Stimulated activated CD4-positive, alpha-beta T cell treated with anti-CD3 and anti-CD28 coated beads, Interleukin-2, amount 100 ng/mL, for 4 hours (primary cell): ENCODE data around the gene NHS.
"Not testable (repeated sequence)": the region's sequence is repeated elsewhere in the genome, so short reads cannot be mapped to it uniquely, and the experiment has no call there.

Experiments
- DNase-seq: peaks from one replicate; pipeline ENCODE4 v3.0.0-alpha.2; 2020; ENCODE audit warnings: low read depth

Gene NHS

DNA sequence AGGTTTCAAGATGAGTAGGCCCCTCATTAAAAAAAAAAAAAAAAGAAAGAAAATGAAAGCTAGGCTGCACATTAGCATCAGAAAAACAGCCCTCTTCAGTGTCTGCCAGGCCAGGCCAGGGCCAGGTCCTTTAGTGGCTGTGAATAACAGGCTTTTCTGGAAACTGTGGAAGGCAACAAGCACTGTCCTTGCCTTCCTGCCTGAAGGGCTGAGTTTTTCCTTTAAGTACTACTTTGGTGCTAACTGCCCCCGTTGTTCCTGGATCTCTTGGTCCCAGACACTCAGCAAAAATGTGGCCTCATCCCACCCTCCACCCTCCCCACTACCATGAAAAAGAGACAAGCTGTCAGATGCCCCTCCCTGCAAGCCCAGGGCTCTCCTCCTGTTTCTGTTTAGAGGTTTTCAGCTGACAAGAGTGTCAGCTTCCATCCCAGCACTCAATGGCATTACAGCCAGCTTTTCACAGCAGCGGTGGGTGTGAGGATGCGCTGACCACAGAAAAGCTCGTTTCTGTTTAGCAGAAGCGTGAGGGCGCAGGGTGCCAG, 174.2 kb downstream of the NHS start:
- no peak for DNase-seq

DNA sequence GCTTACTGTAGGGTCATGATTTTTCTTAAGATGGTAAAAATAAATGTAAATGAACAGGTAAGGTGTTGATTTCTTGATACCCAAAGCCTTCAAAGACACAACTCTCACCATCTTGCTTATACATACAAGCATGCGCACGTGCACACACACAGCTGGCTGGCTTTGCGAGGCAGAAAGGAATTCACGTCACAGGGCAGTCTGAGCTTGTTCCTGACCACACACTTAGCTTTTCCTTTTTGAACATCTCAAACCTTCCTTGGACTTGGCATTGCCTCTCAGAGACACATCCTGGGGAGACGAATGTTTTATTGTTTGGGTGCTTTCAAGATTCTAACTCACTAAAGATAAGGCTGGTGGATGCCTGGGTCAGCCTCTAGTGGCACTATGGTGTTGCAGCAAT, 175.0 kb downstream of the NHS start:
- no peak for DNase-seq

DNA sequence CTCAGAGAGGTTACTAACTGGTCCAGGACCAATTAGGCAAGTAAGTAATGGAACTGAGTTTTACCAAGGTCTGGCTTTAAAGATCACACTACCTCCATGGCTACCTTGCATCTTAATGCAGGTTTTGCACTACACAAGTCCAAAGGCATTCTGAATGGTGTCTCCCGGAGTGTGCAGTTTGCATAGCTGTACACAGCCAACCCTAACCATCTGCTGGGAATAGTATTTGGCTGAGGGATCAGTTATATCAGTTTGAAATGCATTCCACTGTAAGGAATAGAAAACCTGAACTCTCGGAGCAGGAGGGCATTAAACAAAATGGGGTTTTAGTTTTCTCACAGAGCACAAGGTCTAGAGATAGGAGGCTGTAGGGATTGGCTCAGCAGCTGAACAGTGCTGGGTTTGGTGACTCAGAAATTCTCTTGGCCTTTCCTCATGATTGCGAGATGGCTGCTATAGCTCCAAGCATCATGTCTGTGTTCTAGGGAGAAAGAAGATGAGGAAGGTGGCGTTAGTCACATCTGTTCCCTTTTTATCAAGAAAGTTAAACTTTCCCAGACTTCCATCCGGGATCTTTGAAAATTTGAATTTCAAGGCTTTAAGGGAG, 177.1 kb downstream of the NHS start:
- DNase-seq, result no peak

DNA sequence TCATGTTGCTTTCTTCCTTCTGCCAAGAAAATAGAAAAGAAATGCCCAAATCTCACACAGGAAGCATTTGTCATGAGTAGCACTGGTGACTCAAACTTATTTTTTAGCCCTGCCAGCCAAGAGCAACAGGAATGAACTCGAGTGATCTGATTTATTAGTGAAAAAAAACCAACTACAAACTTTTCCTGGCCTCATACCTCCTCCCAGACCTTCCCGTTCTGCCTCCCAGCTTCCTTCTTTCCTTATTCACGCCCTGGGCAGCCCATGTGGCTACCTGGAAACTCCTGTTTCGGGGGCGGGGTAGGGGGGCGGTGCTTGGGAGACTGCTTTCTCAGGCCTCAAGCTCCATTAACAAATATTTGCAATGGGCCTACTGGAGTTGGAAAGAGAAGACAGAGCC, 178.5 kb downstream of the NHS start:
- no peak for DNase-seq

DNA sequence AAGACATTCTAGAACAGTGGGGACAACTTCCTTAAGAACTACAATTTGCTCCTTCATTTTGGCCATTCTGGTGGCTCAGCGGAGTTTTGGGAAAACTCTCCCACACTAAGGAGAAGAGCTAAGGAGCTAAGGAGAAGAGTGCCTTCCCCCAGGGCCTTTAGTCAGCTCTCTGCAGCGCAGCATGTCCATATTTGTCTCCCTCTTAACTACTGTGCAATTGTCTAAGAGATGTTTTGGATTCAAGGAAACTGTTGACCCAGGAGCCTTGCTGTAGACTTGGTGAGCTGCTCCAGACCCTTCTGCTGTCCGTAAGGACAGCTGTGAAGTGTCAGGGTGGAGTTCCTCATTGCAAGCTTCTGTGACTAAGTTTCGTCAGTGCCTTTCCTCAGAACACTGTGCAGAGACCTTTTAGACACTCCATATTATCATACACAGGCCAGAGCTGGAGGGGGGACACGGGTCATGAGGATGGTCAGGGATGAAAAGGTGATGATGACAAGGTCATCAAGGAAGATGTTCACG, 179.0 kb downstream of the NHS start:
- DNase-seq, result no peak

DNA sequence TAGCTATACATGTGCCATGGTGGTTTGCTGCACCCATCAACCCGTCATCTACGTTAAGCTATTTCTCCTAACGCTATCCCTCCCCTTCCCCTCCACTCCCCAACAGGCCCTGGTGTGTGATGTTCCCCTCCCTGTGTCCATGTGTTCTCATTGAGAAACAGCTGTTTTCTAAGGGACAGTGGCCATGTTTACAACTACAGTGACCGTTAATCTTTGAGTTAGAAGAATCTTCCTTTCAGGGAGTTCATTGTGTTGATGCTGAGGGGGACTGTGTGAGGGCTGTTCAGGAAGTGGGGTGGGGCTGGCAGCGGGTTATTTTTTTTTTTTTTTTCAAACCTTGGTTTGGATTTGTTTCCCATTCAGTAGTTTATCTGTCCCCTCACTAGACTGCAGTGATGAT, 179.9 kb downstream of the NHS start:
- DNase-seq, result no peak

DNA sequence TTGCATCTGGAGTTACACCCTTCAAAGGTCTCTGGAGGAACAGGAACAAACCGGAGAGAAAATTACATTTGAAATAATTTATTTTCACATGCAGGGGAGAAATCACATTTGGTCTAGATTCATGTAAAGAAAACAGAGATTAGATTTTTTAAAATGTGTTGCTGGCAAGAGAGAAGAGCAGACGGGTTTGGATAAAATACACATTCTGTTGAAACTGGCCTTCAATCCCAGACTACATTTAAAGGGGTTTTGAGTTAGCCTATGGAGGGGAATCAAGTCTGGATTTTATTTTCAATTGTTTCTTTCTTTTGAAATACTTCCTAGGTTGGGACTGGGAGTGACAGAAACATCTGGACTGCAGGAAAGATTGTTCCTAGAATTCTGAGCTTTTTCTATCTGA, 180.8 kb downstream of the NHS start:
- no peak for DNase-seq

DNA sequence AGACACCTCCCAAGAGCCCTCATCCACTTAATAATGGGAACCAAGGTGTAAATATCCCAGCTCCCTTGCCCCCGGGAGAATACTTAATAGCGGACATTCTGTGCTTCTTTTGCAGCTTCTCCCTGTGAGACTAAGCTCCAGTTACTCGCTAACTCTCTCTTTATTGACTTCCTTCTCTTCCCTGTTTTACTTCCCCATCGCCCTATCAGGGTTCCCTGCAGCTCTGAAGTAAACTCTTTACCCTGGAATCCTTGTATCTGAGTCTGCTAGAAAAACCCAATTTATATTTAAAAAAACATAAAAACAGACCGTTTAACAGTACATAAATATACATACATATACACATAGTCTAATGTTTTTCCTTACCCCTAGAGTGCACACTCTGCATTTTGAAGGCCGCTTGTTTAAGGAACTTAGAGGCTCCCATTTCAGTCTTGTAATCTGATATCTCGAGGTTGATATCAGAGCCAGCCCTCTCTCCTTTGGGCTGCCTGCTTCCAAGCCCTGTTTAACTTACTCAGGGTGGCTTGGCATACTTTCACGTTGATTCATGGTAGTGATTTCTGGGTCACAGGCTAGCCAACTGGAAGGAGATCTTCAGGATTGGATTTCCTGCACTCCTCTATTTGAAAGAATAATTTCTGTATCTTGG, 184.9 kb downstream of the NHS start:
- DNase-seq, result no peak

DNA sequence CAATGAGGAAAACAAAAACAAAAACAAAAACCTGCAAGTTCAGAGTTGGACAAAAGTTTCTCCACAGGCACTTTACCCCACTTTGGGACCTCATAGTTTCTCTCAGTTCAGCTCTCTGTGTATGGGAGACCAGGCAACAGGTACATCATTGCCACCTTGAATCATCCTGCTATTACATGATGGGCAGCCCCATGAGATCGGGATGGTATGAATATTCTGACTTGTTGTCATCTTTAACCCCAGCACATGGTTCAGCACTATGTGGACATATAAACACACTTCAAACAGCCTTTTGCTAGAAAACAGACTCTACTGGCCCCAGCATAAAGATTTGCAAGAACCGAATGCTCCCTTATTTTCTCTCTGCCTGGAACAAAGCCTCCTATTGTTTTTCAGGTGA, 185.4 kb downstream of the NHS start:
- DNase-seq, result no peak

DNA sequence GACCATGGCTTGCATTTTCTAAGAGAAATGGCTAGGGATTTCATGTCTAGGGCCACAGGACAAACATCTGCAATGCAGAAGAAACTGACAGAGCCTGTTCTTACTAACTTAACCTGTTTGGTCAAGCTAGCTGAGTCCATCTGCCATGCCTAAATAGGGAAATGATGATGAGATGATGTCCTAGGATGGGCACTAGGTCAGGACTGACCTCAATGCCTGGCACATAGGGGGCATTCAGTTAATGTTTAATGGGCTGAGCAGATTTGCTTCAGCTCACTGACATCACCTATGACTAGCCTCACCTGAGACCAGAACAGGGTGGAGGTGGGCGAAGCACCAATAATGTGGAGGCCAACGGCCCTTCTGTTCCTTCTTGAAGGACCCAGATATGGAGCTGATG, 188.1 kb downstream of the NHS start:
- no peak for DNase-seq

DNA sequence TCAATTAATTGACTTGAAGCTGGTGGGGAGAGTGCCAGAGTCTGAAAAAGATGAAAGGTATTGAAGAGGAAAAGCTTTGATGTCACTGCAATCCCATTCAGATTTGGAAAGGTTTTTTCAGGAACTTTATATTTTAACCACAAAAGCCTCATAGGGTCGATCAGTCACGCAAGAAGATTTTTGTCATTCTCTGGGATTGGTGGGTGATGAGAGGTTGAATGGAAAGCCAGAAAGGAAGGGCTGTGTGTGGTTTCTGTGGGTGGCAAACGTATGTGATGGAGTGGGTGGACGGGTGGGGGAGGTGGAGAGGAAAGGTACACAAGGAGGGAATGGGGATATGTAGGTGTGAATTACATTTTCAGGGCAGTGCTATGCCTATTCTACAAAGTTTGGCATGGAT, 188.5 kb downstream of the NHS start:
- no peak for DNase-seq

DNA sequence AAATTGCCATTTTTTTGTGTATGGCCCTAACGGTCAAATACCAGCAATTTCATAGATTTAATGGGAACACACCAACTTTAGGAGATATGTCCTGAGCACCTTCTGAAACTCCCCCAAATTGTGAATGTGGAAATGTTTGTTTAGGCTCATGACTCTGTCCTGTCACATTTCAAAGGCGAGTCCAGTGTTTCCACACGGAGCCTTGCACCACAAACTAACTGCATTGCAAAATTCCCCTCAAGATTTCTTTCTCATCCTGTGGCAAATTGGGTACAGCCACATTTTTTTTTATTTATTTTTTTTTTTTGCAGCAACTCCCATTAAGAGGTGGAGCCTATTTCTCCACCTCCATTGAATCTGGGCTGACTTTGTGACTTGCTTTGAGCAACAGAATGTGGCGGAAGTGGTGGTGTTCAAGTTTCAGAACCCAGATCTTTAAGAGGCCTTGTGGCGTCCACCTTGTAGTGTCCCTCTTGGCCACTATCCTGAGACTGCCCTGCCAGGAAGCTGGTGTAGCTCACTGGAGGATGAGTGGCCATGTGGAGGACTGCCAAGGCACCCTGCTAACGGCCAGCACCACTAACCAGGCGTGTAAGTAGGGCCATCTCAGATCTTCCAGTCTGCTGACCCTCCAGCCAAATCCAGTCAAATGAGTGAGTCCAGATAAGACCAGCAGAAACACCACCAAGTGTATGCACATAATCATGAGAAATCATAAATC, 189.8 kb downstream of the NHS start:
- no peak for DNase-seq

DNA sequence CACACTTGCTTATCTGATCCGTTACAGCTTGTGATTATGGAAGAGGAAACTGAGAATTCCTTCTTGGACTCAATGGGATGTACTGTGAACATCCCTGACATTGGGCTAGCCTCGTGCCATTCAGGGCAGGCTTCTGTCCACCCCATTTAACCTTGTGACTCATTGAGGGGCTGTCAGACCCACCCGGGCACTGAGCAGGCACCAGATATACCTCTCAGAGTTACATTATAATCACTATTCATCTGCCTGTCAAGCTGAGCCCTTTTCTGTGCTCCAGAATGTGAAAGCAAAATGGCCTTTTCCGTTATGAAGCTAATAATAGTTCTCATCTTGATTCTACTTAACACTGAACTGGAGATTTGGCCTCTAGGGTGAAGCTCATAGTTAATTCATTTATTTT, 191.7 kb downstream of the NHS start:
- no peak for DNase-seq

DNA sequence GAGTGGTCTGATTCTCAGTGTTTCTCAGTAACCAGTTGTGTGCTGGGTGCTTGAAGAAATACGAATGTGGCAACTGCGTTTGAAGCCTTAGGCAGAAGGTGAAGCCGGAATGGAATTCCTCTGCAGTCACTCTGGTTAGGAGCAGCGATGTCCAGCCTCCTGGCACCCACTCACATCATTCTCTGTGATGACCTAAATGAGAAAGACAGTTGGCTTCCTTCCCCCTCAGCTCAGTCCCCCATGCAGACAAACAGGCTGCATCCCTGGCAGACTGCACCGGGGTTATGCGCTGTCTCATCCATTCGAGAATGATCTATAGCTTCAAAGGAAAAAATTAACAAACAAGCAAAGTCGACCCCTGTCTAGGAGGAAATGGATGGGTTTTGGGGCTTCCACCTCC, 192.2 kb downstream of the NHS start:
- no peak for DNase-seq

DNA sequence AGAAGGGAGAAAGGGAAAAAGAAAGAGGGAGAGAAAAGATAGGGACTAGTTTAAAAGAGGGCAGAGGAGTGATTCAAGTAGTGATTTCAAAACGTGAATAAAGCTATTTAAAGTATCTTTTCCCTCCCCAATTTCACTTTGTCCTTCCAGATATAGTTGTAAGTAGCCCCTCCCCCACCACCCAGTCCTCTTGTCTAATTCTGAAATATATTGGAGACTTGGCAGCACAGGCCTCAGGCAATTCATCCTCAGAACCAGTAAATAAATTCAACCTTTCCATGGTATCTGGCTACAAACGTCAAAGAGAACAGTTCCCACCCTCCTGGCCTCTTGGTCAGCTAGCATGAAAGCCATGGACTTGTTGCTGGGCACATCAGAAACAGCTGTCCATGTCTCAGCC, 192.8 kb downstream of the NHS start:
- no peak for DNase-seq

DNA sequence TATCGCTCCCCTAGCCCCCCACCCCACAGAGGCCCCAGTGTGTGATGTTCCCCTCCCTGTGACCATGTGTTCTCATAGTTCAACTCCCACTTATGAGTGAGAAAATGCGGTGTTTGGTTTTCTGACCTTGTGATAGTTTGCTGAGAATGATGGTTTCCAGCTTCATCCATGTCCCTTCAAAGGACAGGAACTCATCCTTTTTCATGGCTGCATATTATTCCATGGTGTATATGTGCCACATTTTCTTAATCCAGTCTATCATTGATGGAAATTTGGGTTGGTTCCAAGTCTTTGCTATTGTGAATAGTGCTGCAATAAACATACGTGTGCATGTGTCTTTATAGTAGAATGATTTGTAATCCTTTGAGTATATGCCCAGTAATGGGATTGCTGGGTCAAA, 193.8 kb downstream of the NHS start:
- DNase-seq, result not testable (repeated sequence)

DNA sequence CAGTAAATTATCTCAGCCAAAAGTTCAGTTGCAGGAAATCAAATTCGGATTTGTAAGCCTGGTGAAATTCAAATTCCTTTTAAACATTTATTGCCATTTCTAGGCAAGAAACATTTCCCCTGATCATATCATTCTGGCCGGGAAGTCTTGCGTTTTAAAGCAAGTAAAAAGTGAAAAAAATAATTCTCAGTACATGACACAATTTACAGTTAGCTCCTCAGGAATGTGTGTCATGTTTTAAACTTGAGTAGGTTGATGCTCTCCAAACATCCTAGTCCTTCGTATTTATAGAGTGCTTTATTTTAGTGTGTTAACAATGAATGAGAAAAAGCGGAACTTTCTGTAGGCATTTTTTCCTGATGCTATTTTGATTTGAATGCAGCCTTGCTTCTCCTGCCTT, 204.0 kb downstream of the NHS start:
- DNase-seq, result no peak

DNA sequence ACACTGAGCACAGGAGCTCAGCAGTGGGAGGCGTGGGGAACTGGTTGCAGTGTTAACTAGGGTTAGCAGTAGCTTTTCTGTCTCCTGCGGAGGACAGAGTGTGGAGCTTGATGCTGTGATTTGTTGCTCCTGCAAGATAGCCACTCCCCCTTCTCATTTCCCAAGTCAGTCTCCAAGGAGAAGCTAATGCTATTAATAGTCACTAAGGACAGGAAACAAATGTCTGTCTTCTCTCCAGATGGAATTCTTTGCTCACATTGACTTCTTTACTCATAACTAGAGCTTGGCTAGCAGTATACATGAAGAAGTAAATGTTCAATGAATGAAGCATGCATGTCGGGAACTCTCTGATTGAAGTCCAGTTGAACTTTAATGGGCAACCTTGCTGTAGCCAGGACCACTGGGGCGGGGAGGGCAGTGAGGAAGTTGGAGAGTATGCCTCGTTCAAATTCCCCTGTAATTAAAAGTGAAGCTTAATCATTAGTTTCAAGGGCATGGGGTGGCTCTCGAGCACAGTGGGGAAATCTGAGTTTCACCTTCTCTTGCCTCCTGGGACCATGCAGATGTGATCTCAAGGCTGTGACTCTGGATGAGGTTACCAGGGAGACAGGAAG, 205.6 kb downstream of the NHS start:
- DNase-seq, result no peak

DNA sequence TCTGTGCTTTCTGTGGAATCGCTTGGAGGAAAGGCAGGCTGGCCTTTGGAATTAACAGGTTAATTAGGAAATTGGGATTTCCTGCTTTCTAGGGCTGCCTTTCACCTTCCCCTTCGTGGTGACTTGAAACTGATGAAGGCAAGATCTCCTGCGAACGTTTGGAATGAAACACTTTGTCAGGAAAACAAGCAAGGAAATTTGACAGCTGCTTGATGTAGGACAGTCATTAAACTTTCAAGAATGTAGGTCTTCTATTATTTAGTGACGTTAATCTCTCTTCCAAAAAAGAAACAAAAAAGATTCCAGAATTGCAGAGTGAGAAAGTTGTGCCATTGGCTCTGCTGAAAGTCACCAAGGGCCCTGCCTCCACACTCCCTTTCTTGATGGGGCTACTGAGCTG, 206.6 kb downstream of the NHS start:
- no peak for DNase-seq

DNA sequence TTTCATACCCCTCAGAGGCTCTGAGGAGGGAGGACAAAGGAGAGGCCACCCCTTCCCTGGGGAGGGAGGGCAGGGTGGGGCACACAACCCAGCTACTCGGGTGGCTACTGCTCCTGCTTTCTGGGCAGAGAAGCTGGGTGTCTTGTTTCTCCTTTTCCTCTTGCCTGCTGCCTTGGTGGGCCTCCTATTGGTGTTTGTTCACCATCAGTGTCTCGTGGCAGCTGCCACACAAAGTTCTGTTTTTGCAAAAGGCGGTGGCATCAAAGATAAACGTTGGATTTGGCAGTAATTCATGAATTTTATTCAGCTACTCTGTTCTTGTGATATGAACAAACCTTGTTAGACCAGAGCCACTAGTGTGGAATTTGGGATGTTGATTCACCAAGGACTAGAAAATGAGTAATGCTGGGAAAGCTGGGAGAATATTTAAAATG, 209.3 kb downstream of the NHS start:
- no peak for DNase-seq

DNA sequence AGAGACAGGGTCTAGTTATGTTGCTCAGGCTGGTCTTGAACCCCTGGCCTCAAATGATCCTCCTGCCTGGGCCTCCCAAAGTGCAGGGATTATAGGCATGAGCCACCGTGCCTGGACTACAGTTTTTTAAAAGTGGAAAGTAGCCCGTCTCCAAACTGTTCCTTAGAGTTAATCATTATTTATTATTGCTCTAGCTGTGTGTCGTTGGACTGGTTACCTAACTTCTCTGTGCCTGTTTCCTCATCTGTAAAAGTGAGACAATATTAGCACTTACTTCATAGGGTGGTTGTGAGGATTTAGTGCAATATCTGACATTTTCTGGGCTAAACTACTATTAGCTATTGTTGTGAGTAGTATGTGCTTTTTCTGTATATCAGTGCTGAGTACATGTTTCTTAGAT, 210.0 kb downstream of the NHS start:
- no peak for DNase-seq

DNA sequence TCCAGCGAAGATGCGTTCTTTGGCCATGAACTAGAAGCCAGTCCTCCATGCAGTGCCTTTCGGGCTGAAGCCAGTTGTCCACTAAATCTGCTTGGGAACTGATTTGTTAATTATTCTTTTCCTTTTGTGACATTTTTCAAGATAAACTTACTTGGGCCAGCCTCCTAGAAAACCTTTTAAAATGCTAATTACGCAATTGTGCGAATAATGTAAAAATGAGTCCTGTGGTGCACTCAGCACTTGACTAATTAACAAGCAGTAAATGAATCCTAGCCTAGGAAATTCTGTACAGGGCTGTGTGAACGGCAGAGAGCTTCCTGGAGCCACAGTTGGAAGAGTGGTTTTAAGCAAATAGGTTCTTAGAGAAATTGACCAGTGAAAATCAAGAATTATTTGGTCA, 212.4 kb downstream of the NHS start:
- no peak for DNase-seq

DNA sequence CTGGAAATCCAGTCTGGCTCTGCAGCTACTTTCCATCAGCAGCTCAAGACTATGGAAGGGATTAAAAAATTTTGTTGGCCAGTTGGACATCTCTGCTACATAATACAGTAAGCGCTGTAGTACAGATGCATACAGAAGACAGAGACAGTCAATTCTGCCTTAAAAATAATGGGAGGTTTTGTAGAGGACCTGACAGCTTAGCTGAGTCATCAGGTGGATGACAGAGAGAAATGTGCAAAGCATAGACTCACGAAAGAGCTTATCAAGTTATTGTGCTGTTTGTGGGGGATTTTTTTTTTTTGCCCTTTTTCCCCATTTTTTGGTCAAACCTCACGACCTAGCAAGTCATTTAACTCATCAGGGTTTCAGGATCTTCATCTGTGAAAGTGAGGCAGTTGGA, 213.3 kb downstream of the NHS start:
- no peak for DNase-seq
